ENCODE measurements around the gene EMILIN2. TPM values are rescaled to one million over a fixed set of nuclear protein-coding genes. Genes with fewer than 3 reads are reported as not detected.
"Not testable (repeated sequence)": the region's sequence is repeated elsewhere in the genome, so short reads cannot be mapped to it uniquely, and the experiment has no call there.

Gene EMILIN2
- total RNA-seq, 1 donor from 2014 or later, result 23.4 TPM

DNA sequence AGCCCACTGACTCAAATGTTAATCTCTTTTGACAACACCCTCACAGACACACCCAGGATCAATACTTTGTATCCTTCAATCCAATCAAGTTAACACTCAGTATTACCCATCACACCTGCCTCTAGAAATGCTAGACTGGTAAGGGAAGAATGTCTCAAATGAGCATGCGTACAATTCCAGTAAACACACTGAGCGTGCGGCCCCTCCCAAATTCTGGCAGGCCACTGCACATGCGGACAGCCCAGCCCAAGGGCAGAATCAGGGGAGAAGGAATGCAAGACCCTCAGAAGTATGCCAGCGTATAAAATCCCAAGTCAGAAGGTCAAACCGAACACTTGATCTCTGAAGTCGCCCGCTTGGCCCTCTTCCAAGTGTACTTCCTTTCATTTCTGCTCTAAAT lies 7.6 kb upstream of the EMILIN2 start:
- intact Hi-C loops (cut with micrococcal nuclease), result no loop called here
- no peak for ATAC-seq
- no peak for DNase-seq

GRCh38 chr18:2840521-2840920 lies 6.3 kb upstream of the EMILIN2 start:
- no peak for DNase-seq
- intact Hi-C loops (cut with micrococcal nuclease), result no loop called here
- no peak for ATAC-seq

DNA sequence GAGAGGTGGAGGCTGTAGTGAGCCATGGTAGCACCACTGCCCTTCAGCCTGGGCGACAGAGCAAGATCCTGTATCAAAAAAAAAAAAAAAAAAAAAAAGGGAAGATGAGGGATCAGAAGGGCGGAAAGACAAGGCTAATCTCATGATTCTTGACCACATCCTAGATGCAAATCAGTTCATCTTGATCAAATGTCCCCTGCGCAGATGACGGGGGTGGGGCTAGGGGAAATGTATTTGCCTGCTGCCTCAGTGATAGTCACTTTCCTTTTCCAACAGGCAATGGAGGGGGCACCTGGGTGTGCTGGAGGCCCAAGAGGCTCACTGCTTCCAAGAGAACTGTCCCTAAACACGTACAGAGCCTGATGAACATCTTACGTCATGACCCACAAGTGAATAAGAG lies 3.7 kb upstream of the EMILIN2 start:
- DNase-seq (no peak), ATAC-seq (no peak)
- intact Hi-C loops (cut with micrococcal nuclease), result no loop called here

- no peak for DNase-seq
- intact Hi-C loops (cut with micrococcal nuclease), result no loop called here
- ATAC-seq, result no peak
These were observed 1.6 kb upstream of the EMILIN2 start for GRCh38 chr18:2845172-2845571.

GRCh38 chr18:2847317-2848246 lies 776 bp downstream of the EMILIN2 start:
- intact Hi-C loops (cut with micrococcal nuclease), result no loop called here
- ATAC-seq (peak; percentile 83), DNase-seq (peak; percentile 69)

GRCh38 chr18:2848247-2849246 lies 1.7 kb downstream of the EMILIN2 start:
- no peak for DNase-seq
- ATAC-seq, result no peak
- intact Hi-C loops (cut with micrococcal nuclease), result no loop called here

DNA sequence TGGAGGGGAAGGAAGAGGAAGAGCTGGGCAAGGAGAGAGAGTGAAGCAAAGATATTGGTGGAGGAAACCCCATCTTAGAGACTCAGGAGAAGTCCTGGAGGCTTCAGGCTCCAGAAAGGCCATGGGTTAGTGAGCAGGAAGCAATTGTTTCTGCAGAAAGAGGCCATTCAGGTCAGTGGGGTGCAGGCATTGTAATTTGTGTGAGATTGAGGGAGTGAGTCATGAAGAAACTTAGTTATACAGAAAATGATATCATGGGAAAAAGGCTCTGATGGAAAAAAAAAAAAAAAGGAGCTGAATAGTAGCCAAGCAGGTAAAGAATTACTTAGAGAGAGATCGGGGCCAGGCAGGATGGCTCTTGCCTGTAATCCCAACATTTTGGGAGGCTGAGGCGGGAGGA lies 4.0 kb downstream of the EMILIN2 start:
- ATAC-seq (no peak), DNase-seq (no peak)
- intact Hi-C loops (cut with micrococcal nuclease), result no loop called here

DNA sequence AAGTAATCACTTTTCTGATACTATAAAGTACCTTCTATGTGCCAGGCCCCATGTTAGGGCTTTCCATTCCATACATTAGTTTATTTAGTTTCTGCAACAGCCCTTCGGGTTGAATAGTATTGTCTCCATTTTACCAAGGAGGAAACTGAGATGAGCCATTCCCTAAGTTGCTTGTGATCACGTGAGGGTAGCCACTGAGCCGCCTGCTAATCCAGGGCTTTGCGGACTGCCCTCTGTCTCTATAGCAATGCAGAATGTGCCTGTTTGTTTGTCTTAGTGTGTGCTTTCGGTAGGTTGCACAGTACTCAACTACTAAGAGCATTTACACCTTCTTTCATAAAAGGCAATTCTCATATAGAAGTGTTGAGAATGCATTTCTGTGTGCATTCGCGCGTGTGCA lies 5.0 kb downstream of the EMILIN2 start:
- intact Hi-C loops (cut with micrococcal nuclease), result no loop called here

GRCh38 chr18:2852460-2852859 lies 5.7 kb downstream of the EMILIN2 start:
- ATAC-seq; DNase-seq; intact Hi-C loops (cut with micrococcal nuclease): not testable (repeated sequence)

More for the DNA sequence above, 5.0 kb downstream of the EMILIN2 start:
- ATAC-seq (no peak), DNase-seq (no peak)

DNA sequence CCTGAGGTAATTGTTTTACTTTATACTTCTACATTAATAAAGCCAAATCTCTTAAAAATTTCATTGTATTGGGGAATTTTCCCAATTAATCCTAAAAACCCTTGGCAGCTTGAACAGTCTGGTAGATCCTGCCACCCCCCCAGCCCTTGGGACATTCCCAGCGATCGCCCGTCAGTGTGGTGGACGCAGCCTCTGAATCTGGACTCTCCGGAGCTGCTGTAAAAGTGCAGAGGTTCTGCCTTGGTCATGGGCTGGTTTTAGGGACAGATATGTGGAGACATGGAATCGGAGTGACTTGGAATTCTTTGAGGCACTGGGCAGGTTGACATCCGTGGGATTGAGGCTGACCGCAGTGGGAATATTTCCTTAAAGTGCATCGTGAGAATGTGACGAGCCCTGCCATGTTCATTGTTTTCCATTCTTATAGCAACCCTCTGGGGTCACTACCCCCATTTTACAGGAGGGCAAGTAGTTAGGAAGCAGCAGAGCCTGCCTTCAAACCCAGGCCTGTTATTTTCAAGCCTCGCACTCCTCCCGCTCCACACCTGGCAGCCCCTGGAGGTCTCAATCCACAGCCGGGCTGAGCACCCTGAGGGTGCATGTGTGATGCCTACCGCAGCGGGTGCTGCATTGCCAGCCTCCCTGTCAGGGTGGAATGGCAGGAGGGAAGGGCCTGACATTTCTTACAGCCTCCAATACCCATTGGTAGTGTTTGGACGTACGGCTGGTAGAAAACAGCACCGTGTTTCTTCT lies 6.5 kb downstream of the EMILIN2 start:
- ATAC-seq (no peak), DNase-seq (no peak)
- intact Hi-C loops (cut with micrococcal nuclease), result no loop called here

DNA sequence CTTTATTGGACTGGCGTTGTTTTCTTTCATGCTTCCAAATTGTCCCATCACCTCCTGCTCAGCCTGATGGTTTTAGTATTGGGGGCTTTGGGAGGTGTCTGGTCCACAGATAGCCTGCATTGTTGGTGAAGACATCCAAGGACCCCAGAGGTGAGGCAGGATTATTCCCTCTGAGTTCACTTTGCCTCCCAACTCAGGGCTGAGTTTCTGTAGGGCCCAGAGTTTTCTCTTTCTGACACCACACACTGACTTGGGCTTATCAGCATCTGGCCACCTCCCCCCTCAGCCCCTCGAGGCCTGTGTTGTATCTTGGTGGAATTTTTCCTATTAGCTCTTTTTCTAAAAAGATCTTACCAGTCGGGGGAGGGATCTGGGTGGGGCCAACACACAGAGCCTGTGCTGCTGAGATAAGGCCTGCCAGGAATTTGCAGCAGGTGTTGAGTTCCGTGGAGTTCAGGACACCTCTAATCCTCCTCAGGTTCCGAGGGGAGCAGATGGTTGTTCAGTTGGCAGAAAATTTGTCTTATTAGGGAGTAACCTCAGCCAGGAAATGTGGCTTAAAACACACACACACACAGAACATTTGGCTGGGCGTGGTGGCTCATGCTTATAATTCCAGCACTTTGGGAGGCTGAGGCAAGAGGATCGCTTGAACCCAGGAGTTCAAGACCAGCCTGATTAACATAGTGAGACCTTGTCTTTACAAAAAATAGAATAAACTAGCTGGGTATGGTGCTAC lies 7.3 kb downstream of the EMILIN2 start:
- ATAC-seq, result no peak
- intact Hi-C loops (cut with micrococcal nuclease), result no loop called here
- no peak for DNase-seq

- DNase-seq (no peak), ATAC-seq (no peak)
- intact Hi-C loops (cut with micrococcal nuclease), result no loop called here
These were observed 8.1 kb downstream of the EMILIN2 start for GRCh38 chr18:2854875-2855274.

DNA sequence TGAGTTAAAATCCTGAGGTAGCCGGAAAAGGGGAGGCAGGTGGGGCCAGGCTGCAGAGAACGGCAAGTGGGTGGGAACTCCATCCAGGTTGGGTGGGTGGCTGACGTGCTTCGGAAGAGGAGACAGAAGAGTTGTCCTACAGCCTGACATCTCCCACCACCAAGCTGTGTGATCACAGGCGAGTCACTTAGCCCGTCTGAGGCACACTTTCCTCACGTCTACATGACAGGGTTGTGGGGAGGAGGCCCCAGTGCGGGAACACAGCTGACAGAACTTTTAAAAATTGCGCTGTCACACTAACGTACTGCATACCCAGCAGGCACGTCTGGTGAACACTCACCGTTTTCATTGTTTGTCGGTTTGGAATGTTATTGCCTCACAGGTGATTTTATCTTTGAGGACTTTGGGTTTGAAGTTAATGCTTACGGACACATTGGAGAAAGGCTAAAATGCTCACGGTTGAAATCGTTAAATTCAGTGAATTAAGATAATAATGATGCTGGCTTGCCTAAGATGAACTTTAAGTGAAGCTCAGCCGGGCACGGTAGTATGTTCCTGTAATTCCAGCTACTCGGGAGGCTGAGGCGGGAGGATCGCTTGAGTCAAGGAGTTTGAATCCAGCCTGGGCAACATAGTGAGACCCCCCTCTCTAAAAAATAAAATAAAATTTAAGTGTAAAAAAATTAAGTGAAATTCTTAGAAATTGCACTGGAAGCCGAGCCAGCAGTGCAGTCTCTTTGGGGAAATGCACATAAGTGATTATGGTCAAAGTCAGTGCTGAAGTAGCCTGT lies 8.9 kb downstream of the EMILIN2 start:
- ATAC-seq (no peak), DNase-seq (no peak)
- intact Hi-C loops (cut with micrococcal nuclease), result no loop called here

- DNase-seq (no peak), ATAC-seq (no peak)
- intact Hi-C loops (cut with micrococcal nuclease), result no loop called here
These were observed 9.9 kb downstream of the EMILIN2 start for GRCh38 chr18:2856547-2857170.

GRCh38 chr18:2857491-2858131 lies 10.8 kb downstream of the EMILIN2 start:
- DNase-seq, result peak; percentile 85
- ATAC-seq, result peak; percentile 93
- intact Hi-C loops (cut with micrococcal nuclease), result no loop called here

DNA sequence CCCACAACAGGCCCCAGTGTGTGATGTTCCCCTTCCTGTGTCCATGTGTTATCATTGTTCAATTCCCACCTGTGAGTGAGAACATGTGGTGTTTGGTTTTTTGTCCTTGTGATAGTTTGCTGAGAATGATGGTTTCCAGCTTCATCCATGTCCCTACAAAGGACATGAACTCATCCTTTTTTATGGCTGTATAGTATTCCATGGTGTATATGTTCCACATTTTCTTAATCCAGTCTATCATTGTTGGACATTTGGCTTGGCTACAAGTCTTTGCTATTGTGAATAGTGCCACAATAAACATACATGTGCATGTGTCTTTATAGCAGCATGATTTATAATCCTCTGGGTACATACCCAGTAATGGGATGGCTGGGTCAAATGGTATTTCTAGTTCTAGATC lies 13.6 kb downstream of the EMILIN2 start:
- DNase-seq; intact Hi-C loops (cut with micrococcal nuclease); ATAC-seq: not testable (repeated sequence)

GRCh38 chr18:2863997-2864396 lies 17.2 kb downstream of the EMILIN2 start:
- ATAC-seq; DNase-seq; intact Hi-C loops (cut with micrococcal nuclease): not testable (repeated sequence)

Measured in left ventricle myocardium superior (tissue), 1 donor.